CD4-positive, alpha-beta T cell treated with Interleukin-17A for 4 hours (primary cell): ENCODE measurements around the gene KLF2.
A peak's percentile ranks its signal among the peaks of the same experiment; 100 is the strongest.
"Not testable (repeated sequence)": the region's sequence is repeated elsewhere in the genome, so short reads cannot be mapped to it uniquely, and the experiment has no call there.

Source experiments
- DNase-seq: peaks from one replicate; pipeline ENCODE4 v3.0.0-alpha.2; 2020; ENCODE audit warnings: mixed read lengths

The KLF2 gene

GRCh38 chr19:16338470-16339360, 14.1 kb downstream of the KLF2 start:
- DNase-seq, result peak; percentile 72

- no peak for DNase-seq
Measured at GRCh38 chr19:16339361-16339725, 14.7 kb downstream of the KLF2 start.

GRCh38 chr19:16340092-16340491, 15.5 kb downstream of the KLF2 start:
- DNase-seq, result no peak

GRCh38 chr19:16340654-16341053, 16.0 kb downstream of the KLF2 start:
- no peak for DNase-seq

GRCh38 chr19:16342002-16342715, 17.5 kb downstream of the KLF2 start:
- peak; percentile 47 for DNase-seq

- no peak for DNase-seq
Measured at GRCh38 chr19:16343156-16343555, 18.5 kb downstream of the KLF2 start.

GRCh38 chr19:16345457-16345856, 20.8 kb downstream of the KLF2 start:
- no peak for DNase-seq

- not testable (repeated sequence) for DNase-seq
Measured at GRCh38 chr19:16347099-16347498, 22.5 kb downstream of the KLF2 start.

- DNase-seq, result no peak
Measured at GRCh38 chr19:16347706-16348105, 23.1 kb downstream of the KLF2 start.

- DNase-seq, result no peak
Measured at GRCh38 chr19:16349551-16350152, 25.0 kb downstream of the KLF2 start.

- no peak for DNase-seq
Measured at GRCh38 chr19:16351133-16351809, 26.6 kb downstream of the KLF2 start.

- DNase-seq, result peak; percentile 64
Measured at GRCh38 chr19:16355293-16356043, 30.8 kb downstream of the KLF2 start.

GRCh38 chr19:16358456-16358855, 33.8 kb downstream of the KLF2 start:
- DNase-seq, result no peak

- no peak for DNase-seq
Measured at GRCh38 chr19:16359074-16359473, 34.4 kb downstream of the KLF2 start.

GRCh38 chr19:16359964-16360363, 35.3 kb downstream of the KLF2 start:
- peak; percentile 45 for DNase-seq

- no peak for DNase-seq
Measured at GRCh38 chr19:16360738-16361137, 36.1 kb downstream of the KLF2 start.

GRCh38 chr19:16361254-16361653, 36.6 kb downstream of the KLF2 start:
- DNase-seq, result no peak

GRCh38 chr19:16361926-16362325, 37.3 kb downstream of the KLF2 start:
- no peak for DNase-seq

GRCh38 chr19:16363133-16363851, 38.7 kb downstream of the KLF2 start:
- DNase-seq, result no peak

GRCh38 chr19:16363852-16364230, 39.2 kb downstream of the KLF2 start:
- no peak for DNase-seq

GRCh38 chr19:16364231-16364865, 39.7 kb downstream of the KLF2 start:
- DNase-seq, result no peak
